Measurements from ENCODE around the gene ZNF385D. TPM values are rescaled to one million over a fixed set of nuclear protein-coding genes. Genes with fewer than 3 reads are reported as not detected.

Gene ZNF385D
- total RNA-seq, 1 donor from 2014 or later = 16.2 TPM

DNA sequence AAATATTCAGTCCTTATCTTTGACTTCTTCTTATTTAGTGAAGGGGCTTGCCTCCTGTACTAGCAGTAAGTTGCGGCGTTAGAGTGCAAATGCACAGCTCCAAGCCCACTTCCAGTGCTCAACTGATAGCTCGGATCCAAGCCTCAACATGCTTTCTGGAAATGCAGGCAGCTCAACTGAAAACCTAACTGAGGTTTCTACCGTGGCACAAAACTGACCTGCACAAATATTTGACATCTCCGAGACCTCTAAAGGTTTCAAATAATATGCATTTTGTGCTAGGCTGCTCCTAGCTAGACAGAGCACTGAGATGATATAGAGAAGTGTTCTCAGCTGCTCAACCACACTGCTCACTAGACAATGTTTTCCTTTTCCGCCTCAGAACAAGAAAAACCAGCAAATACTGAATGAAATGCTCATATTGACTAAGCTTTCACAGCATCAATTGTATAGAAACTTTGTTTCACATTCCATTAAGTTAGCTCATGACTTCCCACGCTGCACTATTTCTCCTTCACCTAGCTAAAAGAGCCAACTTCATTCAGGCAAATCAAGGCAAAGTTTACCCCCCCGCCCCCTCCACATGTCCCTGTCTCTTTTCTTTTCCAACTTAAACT is 822 bp downstream of the ZNF385D start:
- DNase-seq = peak; percentile 42

DNA sequence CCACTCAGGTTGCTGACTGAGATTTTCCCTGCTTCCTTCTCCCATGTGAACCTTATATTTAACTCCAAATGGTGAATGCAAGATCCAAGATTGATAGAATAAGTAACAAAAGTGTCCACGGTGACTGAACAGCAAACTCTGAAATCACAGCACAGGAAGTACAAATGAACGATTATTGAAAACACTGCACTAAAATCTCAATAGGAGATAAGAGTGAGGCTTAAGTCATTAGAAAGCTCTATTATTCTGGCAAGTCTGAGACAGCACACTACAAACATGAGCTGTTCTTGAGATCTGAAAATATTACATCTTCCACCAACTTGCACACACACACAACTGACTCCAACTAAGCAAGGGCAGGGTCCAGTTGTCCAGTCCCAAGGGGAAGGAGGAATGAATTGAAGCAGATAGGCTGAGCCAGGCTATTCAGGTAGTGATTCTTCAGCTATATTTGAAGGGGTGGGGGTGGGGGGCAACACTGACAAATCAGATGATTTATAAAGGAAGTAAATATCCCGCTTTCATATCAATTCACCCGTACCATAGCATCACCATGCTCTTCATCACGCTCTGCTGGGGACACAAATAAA is 2.9 kb downstream of the ZNF385D start:
- DNase-seq = no peak

DNA sequence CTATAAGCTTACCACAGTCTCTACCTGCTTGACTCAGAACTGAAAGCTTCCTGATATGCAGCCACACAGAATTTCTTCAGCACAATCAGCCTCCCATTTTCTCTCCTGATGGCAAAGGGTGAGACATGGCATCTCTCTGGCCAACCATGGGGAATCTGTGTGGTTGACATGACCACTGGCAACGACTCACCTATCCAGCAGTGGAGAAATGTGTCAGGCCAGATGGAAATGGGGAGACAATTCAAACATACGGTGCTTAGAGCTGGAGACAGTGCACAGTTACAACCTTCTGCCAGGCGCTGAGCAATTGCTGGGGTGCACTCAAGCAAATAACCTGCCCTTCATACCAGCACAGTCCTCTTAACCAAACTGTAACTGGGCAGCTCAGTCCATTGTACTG is 3.6 kb downstream of the ZNF385D start:
- DNase-seq = no peak

DNA sequence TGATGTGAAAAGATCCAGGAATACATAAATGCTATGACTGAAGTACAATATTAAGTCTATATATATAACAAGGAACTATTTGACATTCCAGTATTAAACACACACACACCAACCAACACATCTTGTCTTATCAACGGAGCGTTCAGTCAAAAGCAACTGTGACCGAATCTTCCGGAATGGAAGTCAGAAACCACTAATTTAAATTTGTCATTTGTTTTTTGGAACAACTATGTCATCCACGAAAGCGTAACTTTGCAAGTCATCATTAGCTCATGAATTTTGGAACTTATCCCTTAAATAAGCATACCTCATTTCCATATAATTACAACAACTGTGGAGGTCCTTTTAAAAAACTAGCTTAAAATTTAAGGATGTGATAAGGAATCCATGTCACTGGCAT is 5.0 kb downstream of the ZNF385D start:
- no peak for DNase-seq

DNA sequence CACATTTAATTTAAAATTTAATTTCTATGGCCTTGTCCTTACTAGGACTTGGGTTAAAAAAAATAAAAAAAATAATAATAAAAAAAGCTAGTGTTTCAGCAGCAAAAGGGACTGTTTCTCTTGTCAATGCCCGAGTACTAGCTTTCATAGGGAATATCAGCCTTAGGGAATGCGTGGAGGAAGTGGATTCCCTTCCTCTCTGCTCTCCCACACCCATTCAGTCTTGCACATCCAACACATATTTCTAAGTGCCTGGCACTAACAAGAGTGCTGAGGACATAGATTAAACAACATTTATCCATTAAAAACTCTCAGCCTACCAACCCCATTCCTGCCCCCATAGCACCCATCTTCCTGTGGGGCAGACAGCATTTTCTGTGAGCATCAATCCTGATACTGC is 6.2 kb downstream of the ZNF385D start:
- no peak for DNase-seq

DNA sequence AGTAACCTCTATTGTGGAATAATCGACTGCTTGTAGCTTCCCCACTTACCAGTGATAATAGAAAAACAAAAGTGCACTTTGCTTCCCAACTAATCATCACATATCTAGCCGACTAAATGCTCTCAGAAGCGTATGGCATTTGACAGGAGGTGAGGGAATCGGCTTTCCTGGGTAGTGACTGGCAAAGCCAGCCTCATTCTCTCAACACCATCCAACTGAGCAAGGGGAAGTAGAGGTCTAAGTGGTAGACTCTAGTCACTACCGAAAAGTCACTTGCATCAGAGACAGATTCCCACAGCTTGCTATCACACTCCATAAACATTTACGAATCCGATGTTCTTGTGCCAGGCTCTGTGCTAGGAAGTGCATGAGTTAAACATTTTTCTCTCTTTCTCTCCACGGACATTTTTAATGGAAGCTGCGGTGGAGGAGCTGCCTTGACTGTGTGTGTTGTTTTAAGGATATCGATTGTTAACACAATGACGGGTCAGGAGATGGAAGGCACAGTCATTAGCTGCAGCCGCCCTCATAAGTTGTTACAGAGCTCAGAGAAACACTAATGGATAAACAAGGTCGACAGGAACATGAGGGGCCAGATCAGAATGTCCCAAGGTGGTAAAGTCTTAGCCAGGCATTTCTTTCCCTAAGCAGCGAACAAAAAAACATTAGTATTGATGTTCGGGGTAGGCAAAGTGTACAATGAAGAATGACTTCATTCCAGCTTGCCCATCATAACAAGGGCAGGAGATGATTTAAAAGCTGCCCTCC is 11.9 kb downstream of the ZNF385D start:
- no peak for DNase-seq

DNA sequence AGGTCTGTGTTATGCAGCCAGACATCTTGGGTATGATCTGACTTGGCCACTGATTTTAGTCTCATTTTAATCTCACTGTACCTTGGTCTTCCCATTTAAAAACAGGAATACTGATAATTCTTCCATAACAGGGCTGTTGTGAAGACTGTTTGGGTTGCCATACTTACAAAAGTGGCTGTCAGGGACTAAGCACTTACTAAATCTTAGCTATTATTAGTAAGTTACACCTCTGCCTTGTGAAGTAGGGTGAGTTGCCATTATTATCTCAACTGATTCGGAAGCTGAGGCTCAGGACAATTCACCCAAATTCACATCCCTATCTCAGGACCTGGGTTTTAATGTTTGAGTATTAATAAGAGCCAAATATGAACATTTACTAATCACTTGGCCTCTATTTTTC is 12.7 kb downstream of the ZNF385D start:
- no peak for DNase-seq

DNA sequence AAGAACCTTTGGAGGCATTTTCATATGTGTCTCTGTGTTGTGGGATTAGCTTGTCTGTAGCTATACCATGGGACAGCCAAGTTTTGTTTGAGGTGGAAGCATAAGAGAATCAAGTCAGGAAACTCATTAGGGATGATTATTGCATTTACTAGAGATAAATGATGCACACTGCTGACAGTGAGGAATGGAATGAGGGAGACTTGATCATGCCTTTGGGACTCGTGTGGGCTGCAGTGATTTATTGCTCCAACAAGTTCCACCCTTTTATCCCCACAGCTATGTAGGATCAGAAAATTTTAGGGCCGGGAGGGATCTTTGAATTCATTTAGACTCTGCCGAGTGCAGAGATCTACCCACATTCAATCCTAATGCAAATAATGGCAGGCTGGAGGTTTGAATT is 16.3 kb downstream of the ZNF385D start:
- DNase-seq = no peak

DNA sequence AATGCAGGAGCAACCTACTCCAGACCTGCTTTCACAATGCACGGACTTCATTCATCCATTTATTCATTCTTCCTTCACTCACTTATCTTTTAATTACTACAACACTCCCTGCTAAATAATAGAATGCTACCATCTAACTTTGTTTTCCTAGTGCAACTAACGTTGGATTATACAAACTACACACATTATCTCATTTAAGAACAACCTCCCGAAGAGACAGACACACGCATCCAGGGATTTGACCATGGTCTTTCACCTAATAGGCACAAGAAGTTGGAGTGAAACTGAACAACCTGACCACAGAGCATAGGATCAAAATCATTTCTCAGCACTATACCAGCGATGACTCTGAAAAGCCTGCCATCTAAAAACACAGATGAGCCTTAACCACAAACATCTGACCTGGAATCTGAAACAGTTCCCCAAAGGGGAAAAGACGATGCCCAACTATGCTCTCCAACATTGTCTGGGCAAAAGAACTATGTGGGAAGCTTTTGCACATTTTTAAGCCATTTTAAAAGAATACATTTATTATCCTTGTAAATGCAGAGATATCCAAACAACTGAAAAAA is 21.0 kb downstream of the ZNF385D start:
- no peak for DNase-seq

DNA sequence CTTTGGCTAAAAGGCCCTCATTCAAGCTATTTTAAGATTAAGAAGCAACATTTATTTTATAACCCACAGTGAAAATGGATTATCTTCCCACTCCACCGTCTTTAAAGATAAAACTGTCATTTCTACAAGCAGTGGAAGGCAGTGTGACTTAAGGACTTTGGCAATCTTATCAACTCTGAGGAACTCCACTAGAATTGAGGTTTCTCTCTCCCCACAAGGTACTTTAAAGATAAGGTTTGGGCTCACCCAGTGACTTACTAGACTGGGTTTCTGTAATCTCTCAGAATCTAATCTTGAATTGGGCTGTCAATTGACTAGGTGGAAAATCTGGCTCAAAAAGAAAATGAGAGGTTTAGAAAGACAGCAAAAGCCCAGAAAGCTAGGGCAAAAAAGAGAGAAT is 21.7 kb downstream of the ZNF385D start:
- DNase-seq = no peak

DNA sequence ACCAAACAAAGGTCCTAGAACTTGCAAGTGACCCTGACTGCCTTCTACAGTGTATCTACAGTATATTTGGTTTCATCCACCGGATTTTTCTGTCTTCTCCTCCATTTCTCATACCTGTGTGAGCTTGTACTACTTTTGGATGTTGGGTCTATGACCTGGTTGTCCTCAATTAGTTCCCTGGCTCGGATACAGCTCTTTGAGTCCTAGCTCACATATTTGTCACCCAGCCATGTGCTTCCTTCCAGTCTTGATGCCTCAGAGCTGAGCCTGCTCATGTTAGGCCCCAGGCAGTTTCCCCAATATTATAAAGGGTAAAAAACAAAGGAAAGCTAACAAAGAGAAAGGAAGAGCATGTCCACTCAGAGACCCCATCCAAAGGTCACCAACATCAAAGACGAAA is 28.2 kb downstream of the ZNF385D start:
- no peak for DNase-seq

DNA sequence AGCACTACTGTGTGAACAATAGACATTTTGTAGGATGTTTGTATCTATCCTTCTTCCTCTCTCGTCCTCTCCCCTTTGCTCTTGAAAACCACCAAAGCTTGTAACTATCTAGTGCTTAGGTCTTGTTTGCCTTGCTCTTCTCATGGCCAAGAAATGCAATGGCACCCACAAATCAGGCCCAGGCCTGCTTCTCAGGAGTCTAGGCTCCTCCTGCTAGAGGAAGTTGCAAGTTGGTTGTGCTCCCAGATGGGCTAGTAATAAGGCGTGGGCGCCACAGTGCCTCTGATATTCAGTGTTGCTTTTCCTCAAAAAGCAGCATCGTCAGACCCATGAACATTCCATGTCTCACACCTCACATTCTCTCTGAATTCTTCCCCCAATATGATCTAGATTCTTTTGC is 28.7 kb downstream of the ZNF385D start:
- no peak for DNase-seq

DNA sequence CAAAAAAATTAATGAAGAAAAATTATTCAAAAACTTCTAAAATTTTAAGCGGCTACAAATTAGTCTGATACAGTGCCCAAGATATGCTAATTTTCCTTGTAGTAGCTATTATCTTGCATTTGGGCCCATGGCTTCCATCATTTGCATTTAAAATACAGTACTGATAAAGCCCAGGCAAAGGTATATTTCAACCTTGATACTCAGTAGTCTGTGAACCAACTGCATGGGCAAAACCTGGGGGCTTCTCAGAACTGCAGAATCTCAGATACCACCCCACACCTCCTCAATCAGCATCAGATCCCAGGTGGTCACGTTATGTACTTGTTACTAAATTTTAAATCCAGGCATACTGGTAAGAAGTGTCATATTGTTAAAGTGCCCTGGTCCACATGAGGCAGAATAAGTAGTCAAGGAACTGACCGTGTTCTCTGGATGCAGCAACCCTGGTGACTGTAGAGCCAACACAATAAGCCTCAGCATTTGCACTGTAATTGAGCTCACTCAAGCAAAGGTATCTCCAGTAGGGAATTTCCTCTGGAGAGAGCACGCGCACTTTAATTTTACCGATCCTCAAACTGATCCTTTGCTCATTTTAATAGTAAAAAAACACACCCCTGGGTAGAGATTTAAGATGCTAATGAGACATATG is 31.9 kb downstream of the ZNF385D start:
- DNase-seq = no peak

DNA sequence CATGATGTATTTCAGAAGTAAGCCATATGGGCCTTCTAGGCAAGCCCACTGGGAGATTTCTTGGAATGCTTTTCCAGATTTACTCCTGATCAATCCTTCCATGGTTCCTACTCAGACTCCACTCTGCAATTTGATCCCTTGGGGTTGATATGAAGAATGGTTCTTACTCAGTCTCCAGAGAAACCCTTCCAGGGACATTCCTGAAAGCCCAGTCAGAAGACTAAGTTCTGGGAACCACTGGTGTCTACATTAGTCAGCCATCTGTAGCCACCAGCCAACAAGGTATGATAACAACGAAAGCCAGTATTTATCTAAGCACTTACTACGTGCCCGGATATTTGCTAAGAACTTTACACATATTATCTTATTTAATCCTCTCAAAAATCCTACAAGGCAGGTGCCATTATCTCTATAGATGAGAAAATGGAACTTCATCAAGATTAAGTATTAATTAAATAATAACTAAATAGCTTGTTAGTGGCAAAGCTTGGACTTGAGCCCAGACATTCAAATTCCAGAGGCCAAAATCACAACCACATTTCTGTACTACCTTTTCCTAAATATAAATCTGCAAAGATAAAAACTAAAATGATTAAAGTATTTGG is 32.7 kb downstream of the ZNF385D start:
- no peak for DNase-seq

DNA sequence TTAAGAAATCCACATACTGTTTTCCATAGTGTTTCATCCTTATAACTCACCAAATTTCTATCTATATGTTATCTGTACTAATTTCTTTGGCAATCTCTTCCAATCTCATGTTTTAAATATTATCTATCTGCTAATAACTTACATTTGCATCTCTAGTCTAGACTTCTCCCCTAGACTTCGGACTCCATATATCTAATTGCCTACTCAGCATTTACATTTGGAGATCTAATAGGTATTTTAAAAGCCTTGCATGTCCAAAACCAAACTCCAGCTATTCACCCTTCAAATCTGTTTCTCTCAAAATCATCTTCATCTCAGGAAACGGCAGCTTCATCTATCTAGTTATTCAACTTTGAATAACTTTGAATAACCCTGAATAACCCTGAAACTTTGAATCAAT is 35.3 kb downstream of the ZNF385D start:
- DNase-seq = no peak

DNA sequence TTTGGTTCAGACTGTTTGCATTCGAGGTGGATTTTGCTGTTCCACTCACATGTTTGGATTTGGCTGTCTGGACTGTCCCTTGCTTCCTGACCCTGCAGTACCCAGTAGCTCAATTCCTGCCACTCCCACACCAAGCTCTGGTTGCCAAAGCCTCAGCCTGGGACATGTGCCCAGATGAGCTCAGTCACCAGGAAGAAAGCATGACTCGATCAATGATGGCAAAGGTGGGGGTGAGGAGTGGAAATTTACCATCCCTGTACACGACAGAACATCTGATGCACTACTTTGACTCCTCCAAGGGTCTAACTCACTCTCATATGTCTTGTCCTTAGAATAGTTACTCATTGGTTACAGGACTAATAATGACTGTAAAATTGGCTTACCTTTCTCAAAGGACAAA is 45.2 kb downstream of the ZNF385D start:
- no peak for DNase-seq

DNA sequence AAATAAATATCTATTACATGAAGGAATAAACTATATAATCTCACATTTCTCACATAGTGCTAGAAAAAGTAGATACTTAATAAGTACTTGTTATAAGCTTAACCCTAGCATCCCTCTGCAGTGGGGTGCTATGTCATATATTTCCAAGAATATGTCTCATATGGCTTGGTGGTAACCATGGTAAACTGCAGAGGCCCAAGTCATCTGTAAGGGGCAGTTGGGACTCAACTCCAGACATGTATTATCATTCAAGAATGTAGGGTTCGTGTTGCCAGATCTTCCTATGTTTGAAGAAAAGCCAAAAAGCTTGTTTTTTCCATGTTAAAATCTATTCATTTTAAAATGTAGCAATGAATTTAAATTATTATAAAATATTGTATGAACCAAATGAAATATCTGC is 46.2 kb downstream of the ZNF385D start:
- no peak for DNase-seq

DNA sequence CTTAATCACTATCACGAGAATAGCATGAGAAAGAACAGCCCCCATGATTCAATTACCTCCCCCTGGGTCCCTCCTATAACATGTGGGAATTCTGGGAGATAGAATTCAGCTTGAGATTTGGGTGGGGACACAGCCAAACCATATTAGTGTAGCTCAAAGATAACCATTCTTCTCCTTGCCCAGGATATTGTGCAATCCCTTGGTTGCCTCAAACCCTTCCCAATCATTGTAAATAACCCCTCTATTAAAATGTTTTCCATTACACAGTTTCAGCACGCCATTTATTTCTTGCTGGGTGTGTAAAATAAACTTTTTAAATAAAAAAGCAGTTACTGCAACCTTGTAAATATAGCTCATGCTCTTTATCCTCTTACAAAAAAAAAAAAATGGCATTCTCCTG is 47.7 kb downstream of the ZNF385D start:
- no peak for DNase-seq

DNA sequence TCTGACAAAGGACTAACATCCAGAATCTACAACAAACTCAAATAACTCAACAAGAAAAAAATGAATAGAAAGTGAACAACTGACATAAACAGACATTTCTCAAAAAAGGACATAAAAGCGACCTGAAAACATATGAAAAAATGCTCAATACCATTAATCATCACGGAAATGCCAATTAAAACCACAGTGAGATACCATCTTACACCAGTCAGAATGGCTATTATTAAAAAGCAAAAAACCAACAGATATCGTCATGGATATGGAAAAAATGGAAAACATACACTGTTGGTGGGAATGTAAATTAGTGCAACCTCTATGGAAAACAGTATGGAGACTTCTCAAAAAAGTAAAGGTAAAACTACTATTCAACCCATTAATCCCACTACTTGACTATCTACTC is 53.3 kb downstream of the ZNF385D start:
- no peak for DNase-seq

DNA sequence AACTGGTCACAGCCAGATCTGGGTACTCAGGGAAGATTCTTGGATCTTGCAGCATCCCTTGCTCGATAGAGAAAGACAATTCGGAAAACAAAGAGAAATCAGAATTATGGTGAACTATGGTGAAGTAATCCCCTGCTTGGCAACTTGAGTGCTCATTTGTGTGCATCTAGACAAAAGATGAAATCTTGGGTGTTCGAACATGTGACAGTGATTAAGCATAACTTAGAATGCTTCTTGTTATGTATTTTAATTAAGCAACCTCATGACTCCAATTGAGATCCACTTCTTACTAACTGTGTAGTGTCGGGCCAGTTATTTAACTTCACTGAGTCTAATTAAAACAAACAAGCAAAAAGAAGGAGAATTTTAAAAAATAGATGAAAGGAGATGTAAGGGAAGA is 56.5 kb downstream of the ZNF385D start:
- no peak for DNase-seq

DNA sequence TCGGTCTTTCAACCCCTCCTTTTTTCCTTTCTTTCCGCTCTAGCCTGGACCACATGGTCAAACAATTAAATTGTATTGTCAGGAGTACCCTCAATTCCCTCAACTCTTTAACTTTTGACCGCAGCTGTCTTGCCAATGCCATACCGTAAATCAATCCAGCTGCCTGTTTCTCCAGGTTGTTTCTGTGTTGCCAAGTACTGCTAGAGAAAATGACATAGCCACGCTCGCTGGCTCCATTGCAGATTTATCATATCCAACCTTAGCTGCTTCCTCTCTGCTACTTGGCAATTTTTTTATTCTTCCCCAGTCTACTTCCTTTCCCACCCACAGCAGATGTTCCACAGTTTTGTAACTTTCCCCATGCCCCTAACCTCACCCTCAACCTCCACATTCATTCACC is 60.0 kb downstream of the ZNF385D start:
- no peak for DNase-seq

DNA sequence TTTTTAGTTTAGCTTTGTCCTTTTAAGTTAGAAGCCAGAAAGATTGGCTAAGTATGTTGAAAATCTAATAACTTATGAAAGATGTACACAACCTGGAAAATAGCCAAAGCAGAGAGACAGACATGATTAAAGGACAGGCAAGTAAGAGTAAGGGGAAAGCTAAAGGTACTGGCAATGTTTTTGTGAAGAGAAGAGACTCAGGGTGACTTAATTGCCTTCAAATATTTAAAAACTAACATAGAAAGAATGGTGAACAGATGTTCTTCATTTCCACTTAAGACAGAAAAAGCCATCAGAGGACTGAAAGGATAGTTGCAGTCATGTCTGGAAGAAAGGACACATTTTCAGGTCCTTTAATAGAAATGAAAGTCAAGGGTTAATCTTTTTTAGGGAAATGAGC is 68.8 kb downstream of the ZNF385D start:
- DNase-seq = no peak

DNA sequence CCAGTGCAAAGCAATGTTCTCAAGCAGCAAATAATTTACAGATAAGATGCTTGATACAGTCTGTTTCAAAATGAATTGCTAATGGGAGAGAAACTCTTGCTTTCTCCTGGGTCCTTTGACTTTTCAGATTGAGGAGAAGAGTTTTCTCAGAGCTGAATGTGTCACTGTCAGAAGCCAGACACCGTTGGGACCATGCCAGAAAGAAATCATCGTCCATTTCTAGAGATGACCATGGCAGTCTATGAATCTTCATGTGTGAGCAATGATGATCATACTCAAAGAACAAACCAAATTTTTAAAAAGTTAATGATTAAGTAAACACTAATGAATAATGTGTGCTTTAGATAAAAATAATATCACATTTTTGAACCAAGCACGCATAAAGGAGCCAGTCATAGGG is 77.6 kb downstream of the ZNF385D start:
- no peak for DNase-seq
